Stimulated activated CD8-positive, alpha-beta memory T cell treated with anti-CD3 and anti-CD28 coated beads, Interleukin-4, amount 100 ng/mL, for 24 hours (primary cell): ENCODE data around the gene CCL8.

Experiments used
- DNase-seq: peaks from one replicate; pipeline ENCODE4 v3.0.0-alpha.2; 2020; ENCODE audit warnings: low read depth

CCL8 gene

DNA sequence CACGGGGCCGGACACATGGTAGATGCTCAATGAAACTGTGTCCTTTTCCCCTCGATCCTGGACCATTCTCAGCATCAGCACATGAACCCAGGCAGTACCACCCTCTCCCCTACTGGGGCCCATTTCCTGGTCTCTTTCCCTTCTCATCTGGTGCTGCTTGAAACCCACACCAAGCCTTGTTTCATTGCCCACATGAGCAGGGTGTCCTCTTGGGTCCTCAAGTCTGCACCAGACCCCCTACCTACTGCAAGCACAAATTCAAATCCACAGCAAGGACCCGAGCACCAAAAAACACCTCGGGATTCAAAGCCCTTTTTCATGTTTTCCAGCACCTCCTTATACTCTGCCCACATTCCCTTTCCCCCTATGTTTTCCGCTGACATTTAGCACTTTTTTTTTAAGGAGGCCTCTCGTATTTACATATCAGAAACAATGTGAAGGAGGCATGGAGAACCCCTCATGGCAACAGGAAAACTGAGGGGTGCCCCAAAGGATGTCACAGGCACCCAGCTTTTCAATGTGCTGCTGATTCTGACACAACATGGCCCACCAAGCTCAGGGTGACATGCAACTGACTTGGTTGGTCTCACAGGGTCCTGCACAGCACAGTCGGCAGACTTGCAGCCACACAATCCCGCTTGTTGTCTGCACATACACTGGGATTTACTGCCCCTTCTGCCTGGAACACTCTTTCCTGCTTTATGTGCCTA is 48.4 kb downstream of the CCL8 start:
- no peak for DNase-seq

DNA sequence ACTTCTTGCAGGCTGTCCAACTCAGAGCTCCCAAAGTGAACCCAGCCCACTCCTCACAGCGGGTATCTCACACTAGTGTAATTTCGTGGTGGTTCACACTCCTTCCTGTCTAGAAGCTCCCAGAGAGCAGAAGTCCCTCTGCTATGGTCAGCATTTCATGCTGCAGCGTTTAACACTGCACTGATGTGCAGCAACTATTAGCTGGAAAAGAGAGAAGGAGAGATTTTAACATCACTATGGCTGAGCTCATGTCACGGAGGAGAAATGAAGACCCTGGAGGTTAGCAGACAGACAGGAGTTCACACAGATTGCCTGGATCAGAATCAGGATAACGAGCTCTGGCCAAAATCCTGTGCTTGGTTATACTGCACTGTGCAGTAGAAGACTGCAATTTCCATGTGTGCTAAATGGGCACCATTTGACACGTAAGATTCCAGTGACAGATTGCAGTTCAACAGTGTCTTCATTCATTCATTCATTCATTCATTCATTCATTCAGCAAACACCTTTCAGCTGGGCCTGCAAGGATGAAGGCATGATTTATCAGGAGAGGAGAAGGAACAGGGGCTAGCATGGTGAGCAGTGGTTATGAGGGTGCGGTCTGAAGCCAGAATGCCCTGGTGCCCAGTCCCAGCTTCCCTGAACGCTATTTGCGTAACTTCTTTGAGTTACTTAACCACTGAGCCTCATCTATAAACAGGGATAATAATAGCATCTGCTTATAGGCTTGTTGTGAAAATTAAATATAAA is 49.1 kb downstream of the CCL8 start:
- DNase-seq = no peak

DNA sequence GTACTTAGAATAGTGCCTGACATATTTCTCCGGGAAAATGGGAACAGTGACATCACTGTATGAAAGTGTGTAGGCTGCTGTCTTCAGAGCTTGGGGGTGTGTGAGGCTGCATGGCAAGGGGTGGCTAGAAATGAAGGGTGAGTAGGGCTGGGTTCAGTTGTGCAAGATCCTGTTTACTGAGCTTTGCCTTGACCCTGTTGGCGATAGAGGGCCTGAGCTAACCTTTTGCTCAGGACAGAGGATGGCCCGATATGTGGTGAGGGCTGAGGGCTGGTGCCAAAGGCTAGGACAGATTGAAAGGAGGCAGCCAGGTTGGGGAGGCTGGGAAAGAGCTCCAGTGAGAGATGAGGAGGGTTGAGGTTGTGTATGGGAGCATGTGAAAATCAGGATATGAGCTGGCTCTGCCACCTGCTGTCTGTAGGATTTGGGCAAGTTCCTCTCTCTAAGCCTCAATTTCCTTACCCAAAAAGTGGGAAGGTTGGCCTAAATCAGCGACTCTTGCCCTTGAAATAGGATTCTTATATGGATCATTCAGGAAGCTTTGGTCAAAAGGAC is 49.8 kb downstream of the CCL8 start:
- DNase-seq = no peak

DNA sequence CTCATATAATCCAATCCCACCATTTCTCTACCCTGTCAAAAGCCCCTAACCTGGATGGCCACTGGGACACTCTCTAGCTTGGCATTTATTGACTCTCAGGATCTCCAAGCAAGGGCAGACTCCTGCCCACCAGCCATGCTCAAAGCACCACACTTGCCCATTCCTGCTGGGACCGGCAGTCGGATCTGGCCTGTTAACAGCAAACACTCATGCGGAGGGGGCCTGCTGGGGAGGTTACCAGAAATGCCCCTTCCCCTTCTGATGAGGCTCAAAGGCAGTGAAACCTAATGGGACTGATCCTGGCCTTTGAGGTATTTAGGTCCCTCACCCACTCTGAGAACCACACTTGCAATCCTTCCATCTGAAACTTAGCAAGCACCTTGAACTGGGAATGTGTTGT is 50.3 kb downstream of the CCL8 start:
- no peak for DNase-seq

DNA sequence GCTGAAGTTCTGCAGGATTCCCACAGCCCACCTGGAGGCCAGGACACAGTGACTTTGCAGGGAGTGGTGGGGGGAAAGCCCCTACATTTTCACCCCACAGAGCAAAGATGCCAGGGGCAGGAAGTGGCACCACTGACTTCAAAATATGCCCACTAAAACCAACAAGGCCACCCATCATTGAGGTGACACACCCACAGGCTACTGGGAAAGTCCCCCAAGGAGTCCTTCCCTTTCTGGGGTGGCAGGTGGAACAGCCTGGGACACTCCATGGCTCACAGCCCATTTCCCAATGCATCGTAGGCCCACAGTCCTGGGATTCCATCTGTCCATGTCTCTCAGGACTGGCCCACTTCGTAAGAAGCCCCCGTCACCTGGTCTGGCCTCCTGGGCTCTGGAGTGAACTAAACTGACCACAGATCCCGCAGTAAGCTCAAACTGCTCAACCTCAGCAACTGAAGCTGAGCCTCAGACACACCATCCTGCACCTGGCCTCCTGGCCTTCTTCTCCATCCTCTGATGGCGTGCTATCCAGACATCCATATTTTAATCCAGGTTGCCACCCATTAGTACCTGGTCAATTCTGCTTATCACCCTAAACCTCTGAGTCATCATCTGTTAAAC is 51.3 kb downstream of the CCL8 start:
- no peak for DNase-seq

DNA sequence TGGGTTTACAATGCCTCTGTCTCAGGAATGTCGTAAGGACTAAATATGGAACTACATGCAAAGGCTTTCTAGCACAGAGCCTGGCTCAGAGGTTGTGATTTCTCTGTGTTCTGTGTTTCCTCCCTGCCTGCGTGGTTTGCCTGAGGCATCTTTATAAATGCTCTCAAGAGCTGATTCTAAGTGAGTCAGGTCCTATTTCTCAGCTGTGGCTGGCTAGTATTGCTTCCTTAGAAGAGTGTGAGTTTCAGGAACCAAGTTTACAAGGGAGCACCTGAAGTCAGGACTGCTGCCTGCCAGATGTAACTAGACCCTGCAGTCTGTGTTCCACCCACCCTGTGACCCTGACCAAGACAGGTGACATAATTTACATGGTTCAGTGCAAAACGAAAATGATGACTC is 51.8 kb downstream of the CCL8 start:
- no peak for DNase-seq
